Prostate gland (tissue), 2 donors: ENCODE results near the gene CDH16.

Experiments
- POLR2A ChIP-seq: fragments of 450-650 bp; IDR thresholded peaks from one replicate; pipeline ENCODE4 v1.6.1; 2016; ENCODE audit warnings: antibody characterized with exemption, mild to moderate bottlenecking
- TF ChIP-seq, protein P1 (sequence below), 4 experiments: fragments of 200-600 bp in 2 of 4; fragments of 450-650 bp in 2 of 4; sonication (generic) in 2 of 4; IDR thresholded peaks; 1 replicate in 3 of 4; 2 replicates in 1 of 4; pipeline ENCODE4 v1.5.1; 2016 to 2019; ENCODE audit warnings: antibody characterized with exemption in 4 of 4, mild to moderate bottlenecking in 2 of 4, moderate library complexity in 2 of 4

DNA sequence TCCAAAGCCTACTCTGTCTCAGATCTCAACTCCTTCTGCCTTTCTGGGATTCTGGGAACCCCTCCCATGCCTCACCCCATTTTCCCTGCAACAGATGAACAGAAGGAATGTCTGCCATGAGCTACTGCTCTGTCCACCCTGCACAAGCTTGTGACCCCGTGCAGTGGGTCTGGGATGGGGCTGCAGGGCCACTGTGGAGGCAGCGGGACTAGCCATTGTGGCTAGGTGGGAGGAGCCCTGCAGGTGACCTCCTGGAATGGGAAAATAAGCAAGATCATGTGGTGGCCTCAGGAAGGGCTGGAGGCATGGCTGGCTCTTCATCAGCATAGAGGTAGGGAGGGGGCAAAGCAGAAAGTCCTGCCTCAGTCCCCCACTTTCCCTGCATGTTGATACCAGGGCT, 24.6 kb downstream of the CDH16 start:
- TF ChIP-seq, protein P1, sequence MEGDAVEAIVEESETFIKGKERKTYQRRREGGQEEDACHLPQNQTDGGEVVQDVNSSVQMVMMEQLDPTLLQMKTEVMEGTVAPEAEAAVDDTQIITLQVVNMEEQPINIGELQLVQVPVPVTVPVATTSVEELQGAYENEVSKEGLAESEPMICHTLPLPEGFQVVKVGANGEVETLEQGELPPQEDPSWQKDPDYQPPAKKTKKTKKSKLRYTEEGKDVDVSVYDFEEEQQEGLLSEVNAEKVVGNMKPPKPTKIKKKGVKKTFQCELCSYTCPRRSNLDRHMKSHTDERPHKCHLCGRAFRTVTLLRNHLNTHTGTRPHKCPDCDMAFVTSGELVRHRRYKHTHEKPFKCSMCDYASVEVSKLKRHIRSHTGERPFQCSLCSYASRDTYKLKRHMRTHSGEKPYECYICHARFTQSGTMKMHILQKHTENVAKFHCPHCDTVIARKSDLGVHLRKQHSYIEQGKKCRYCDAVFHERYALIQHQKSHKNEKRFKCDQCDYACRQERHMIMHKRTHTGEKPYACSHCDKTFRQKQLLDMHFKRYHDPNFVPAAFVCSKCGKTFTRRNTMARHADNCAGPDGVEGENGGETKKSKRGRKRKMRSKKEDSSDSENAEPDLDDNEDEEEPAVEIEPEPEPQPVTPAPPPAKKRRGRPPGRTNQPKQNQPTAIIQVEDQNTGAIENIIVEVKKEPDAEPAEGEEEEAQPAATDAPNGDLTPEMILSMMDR (IDR thresholded peaks at IDR 0.05): no peak
- TF ChIP-seq POLR2A: no peak
